H9 (cell line): Measurements from ENCODE around the gene TTC28. TPM values are rescaled to one million over a fixed set of nuclear protein-coding genes. Genes with fewer than 3 reads are reported as not detected.
A peak's percentile ranks its signal among the peaks of the same experiment; 100 is the strongest.
"Not testable (repeated sequence)": the region's sequence is repeated elsewhere in the genome, so short reads cannot be mapped to it uniquely, and the experiment has no call there.

Experiments used
- DNase-seq: peaks from one replicate; pipeline ENCODE4 v3.0.0-alpha.2; 2017
- H2AFZ ChIP-seq: one replicate; pipeline ENCODE4 v1.6.1; 2013; ENCODE audit warnings: mild to moderate bottlenecking, low read length, control low read depth, moderate library complexity
- H2AK5ac ChIP-seq: 2 replicates; pipeline ENCODE4 v1.6.1; 2013; ENCODE audit warnings: low read length, control low read depth, mixed read lengths; ENCODE audit not compliant: insufficient read length
- H2BK120ac ChIP-seq: one replicate; pipeline ENCODE4 v1.6.1; 2013; ENCODE audit warnings: low read depth, mild to moderate bottlenecking, low read length, control low read depth, inconsistent platforms; ENCODE audit not compliant: poor library complexity, severe bottlenecking
- H2BK12ac ChIP-seq: 2 replicates; pipeline ENCODE4 v1.6.1; 2013; ENCODE audit warnings: low read length, control low read depth, mixed read lengths, low read depth; ENCODE audit not compliant: insufficient read length
- H2BK15ac ChIP-seq: 2 replicates; pipeline ENCODE4 v1.6.1; 2013; ENCODE audit warnings: low read depth, low read length, control low read depth
- H2BK20ac ChIP-seq: one replicate; pipeline ENCODE4 v1.6.1; 2013; ENCODE audit warnings: low read depth, mild to moderate bottlenecking, low read length, control low read depth, inconsistent platforms; ENCODE audit not compliant: poor library complexity, severe bottlenecking
- H2BK5ac ChIP-seq: 2 replicates; pipeline ENCODE4 v1.6.1; 2013; ENCODE audit warnings: low read length, control low read depth, mixed read lengths; ENCODE audit not compliant: insufficient read length
- H3K14ac ChIP-seq: 2 replicates; pipeline ENCODE4 v1.6.1; 2013; ENCODE audit warnings: low read length, control low read depth; ENCODE audit not compliant: insufficient read depth
- H3K18ac ChIP-seq: 2 replicates; pipeline ENCODE4 v1.6.1; 2013; ENCODE audit warnings: low read depth, mild to moderate bottlenecking, mixed read lengths, low read length, control low read depth; ENCODE audit not compliant: insufficient read length
- H3K23ac ChIP-seq: 2 replicates; pipeline ENCODE4 v1.6.1; 2013; ENCODE audit warnings: low read length, control low read depth, mixed read lengths, low read depth; ENCODE audit not compliant: insufficient read length
- H3K23me2 ChIP-seq: 2 replicates; pipeline ENCODE4 v1.6.1; 2013; ENCODE audit warnings: low read depth, mild to moderate bottlenecking, mixed read lengths, low read length, control low read depth; ENCODE audit not compliant: insufficient read length, poor library complexity, severe bottlenecking
- H3K27ac ChIP-seq: 2 replicates; pipeline ENCODE4 v1.5.1; 2013; ENCODE audit warnings: low read length, control low read depth, mixed read lengths, low read depth; ENCODE audit not compliant: insufficient read length
- H3K27me3 ChIP-seq: 2 replicates; pipeline ENCODE4 v1.6.1; 2013; ENCODE audit warnings: low read length, control low read depth, inconsistent platforms; ENCODE audit not compliant: insufficient read depth
- H3K4ac ChIP-seq: 2 replicates; pipeline ENCODE4 v1.6.1; 2013; ENCODE audit warnings: low read depth, mild to moderate bottlenecking, control low read depth, inconsistent platforms, low read length, moderate library complexity
- H3K4me1 ChIP-seq: 2 replicates; pipeline ENCODE4 v1.6.1; 2013; ENCODE audit warnings: low read length, control low read depth, inconsistent platforms; ENCODE audit not compliant: insufficient read depth
- H3K4me2 ChIP-seq: 2 replicates; pipeline ENCODE4 v1.6.1; 2013; ENCODE audit warnings: low read length, control low read depth, mixed read lengths; ENCODE audit not compliant: insufficient read length, insufficient read depth
- H3K56ac ChIP-seq: 2 replicates; pipeline ENCODE4 v1.6.1; 2013; ENCODE audit warnings: low read depth, mild to moderate bottlenecking, mixed read lengths, low read length, control low read depth; ENCODE audit not compliant: insufficient read length
- H3K79me1 ChIP-seq: 2 replicates; pipeline ENCODE4 v1.6.1; 2013; ENCODE audit warnings: low read depth, mild to moderate bottlenecking, moderate library complexity, low read length, control low read depth, inconsistent platforms; ENCODE audit not compliant: insufficient read depth, poor library complexity, severe bottlenecking
- H3K79me2 ChIP-seq: 2 replicates; pipeline ENCODE4 v1.6.1; 2013; ENCODE audit warnings: low read length, control low read depth, inconsistent platforms; ENCODE audit not compliant: insufficient read depth
- H3K9ac ChIP-seq: 2 replicates; pipeline ENCODE4 v1.6.1; 2013; ENCODE audit warnings: low read length, control low read depth, mixed read lengths; ENCODE audit not compliant: insufficient read length; ENCODE audit errors: extremely low read depth
- H3K9me3 ChIP-seq: one replicate; pipeline ENCODE4 v1.6.1; 2013; ENCODE audit warnings: low read depth, low read length, inconsistent platforms; ENCODE audit not compliant: control insufficient read depth
- H3T11ph ChIP-seq: one replicate; pipeline ENCODE4 v1.6.1; 2013; ENCODE audit warnings: mild to moderate bottlenecking, low read length, control low read depth, inconsistent platforms
- H4K20me1 ChIP-seq: one replicate; pipeline ENCODE4 v1.6.1; 2013; ENCODE audit not compliant: control insufficient read depth, insufficient read length, insufficient read depth
- H4K5ac ChIP-seq: 2 replicates; pipeline ENCODE4 v1.6.1; 2013; ENCODE audit warnings: low read depth, mild to moderate bottlenecking, mixed read lengths, low read length, control low read depth; ENCODE audit not compliant: insufficient read length
- H4K8ac ChIP-seq: replicated peaks from 2 replicates; pipeline ENCODE4 v1.6.1; 2013; ENCODE audit warnings: low read length, control low read depth, mixed read lengths, low read depth; ENCODE audit not compliant: insufficient read length
- H4K91ac ChIP-seq: 2 replicates; pipeline ENCODE4 v1.6.1; 2013; ENCODE audit warnings: low read depth, mild to moderate bottlenecking, moderate library complexity, mixed read lengths, low read length, control low read depth; ENCODE audit not compliant: insufficient read length
- H3K27ac Mint-ChIP-seq, 3 experiments: 2 replicates in 2 of 3; 3 replicates in 1 of 3; pipeline ENCODE4 v1.8.0; 2020 to 2021; ENCODE audit warnings: mixed read lengths in 3 of 3, mild to moderate bottlenecking in 1 of 3, moderate library complexity in 1 of 3
- H3K27me3 Mint-ChIP-seq: 2 replicates; pipeline ENCODE4 v1.8.0; 2021; ENCODE audit warnings: low read depth, mild to moderate bottlenecking, moderate library complexity, mixed read lengths
- H3K36me3 Mint-ChIP-seq, 3 experiments: 2 replicates in 2 of 3; 3 replicates in 1 of 3; pipeline ENCODE4 v1.8.0; 2020 to 2021; ENCODE audit warnings: low read depth in 3 of 3, mixed read lengths in 3 of 3; ENCODE audit not compliant: insufficient read depth in 1 of 3
- H3K4me1 Mint-ChIP-seq, 2 experiments: 2 replicates each; pipeline ENCODE4 v1.8.0; 2020; ENCODE audit warnings: mixed read lengths in 2 of 2
- H3K4me3 Mint-ChIP-seq, 2 experiments: 2 replicates in 1 of 2; 3 replicates in 1 of 2; pipeline ENCODE4 v1.8.0; 2020 to 2021; ENCODE audit warnings: mild to moderate bottlenecking in 2 of 2, mixed read lengths in 2 of 2, moderate library complexity in 1 of 2
- H3K9me3 Mint-ChIP-seq, 2 experiments: 2 replicates in 1 of 2; 3 replicates in 1 of 2; pipeline ENCODE4 v1.8.0; 2020; ENCODE audit warnings: mild to moderate bottlenecking in 2 of 2, mixed read lengths in 2 of 2, moderate library complexity in 1 of 2
- WGBS: extraction: QIAGEN DNeasy Blood & Tissue Kit; methylation state at CpG from one replicate; pipeline ENCODE4 v1.1.7; 2013; ENCODE audit warnings: missing lambda C conversion rate, low lambda C conversion rate, mixed read lengths; ENCODE audit not compliant: insufficient read length; ENCODE audit errors: extremely low coverage; 5-methylcytosine and 5-hydroxymethylcytosine counted together
- total RNA-seq: library from RNA; stranded (reverse); gene quantifications from 2 replicates; pipeline ENCODE4 v1.2.1, GENCODE V29; 2021
- TF ChIP-seq, protein P1 (sequence below): fragments of 200-600 bp; sonication (generic); conservative IDR thresholded peaks from 3 replicates; pipeline ENCODE4 v1.8.0; 2021; ENCODE audit warnings: antibody characterized with exemption, mild to moderate bottlenecking

Gene TTC28
- total RNA-seq, 1 experiment from 2014 or later, result 13.6 TPM

DNA sequence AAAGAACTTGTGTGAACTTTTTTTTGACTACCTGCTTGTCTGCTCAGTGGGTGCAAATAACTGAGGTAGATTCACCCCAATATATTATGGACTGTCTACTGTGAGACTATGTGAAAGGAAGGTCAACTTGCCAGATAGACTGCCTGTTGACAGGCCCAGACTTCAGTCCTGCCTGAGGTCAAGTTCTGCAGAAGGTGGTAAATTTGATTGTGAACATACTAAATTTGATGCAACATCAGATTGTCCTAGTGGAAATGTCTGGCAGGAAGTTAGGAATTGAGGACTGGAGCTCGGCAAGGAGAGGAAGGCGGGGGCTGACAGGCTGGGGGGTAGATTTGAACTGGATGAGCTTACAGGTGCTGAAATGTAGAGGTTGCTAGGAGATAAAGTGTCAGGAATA, 140.7 kb downstream of the TTC28 start:
- Histone ChIP-seq H3K14ac (no peak overlapping the region), H2BK12ac (no peak overlapping the region), H2BK15ac (no peak overlapping the region), H3K4ac (no peak overlapping the region), H3K18ac (no peak overlapping the region), H2AK5ac (no peak overlapping the region), H3K79me2 (no peaks in the 10 kb centered on the region), H3K79me1 (no peaks in the 10 kb centered on the region), H2BK5ac (no peak overlapping the region), H3K27me3 (no peaks in the 10 kb centered on the region), H3K23me2 (no peaks in the 10 kb centered on the region), H3K4me2 (no peak overlapping the region), H3K9me3 (no peaks in the 10 kb centered on the region), H3K56ac (no peak overlapping the region), H4K91ac (no peak overlapping the region), H3K9ac (no peak overlapping the region), H4K8ac (no peak overlapping the region), H3K4me1 (no peaks in the 10 kb centered on the region), H4K5ac (no peak overlapping the region), H4K20me1 (no peaks in the 10 kb centered on the region), H3K27ac (no peak overlapping the region), H2BK20ac (no peak overlapping the region), H2BK120ac (no peak overlapping the region), H2AFZ (no peak overlapping the region), H3K23ac (no peak overlapping the region), H3T11ph (no peak overlapping the region)
- H3K9me3 Mint-ChIP-seq, result peaks cover 10 to 12% of the 10 kb centered on the region in 2 experiments
- no CpG with 5 or more reads among the region's 2 CpGs for WGBS
- peaks cover 2% of the 10 kb centered on the region for H3K27me3 Mint-ChIP-seq
- H3K4me1 Mint-ChIP-seq, result peaks cover 15 to 20% of the 10 kb centered on the region in 2 experiments
- H3K27ac Mint-ChIP-seq, result peak overlapping the region in 1 of 3 experiments; percentile 50; a peak in 1 of 7 replicates
- TF ChIP-seq, protein P1, sequence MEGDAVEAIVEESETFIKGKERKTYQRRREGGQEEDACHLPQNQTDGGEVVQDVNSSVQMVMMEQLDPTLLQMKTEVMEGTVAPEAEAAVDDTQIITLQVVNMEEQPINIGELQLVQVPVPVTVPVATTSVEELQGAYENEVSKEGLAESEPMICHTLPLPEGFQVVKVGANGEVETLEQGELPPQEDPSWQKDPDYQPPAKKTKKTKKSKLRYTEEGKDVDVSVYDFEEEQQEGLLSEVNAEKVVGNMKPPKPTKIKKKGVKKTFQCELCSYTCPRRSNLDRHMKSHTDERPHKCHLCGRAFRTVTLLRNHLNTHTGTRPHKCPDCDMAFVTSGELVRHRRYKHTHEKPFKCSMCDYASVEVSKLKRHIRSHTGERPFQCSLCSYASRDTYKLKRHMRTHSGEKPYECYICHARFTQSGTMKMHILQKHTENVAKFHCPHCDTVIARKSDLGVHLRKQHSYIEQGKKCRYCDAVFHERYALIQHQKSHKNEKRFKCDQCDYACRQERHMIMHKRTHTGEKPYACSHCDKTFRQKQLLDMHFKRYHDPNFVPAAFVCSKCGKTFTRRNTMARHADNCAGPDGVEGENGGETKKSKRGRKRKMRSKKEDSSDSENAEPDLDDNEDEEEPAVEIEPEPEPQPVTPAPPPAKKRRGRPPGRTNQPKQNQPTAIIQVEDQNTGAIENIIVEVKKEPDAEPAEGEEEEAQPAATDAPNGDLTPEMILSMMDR, result no peak
- no peak overlapping the region for H3K4me3 Mint-ChIP-seq
- H3K36me3 Mint-ChIP-seq, result peaks cover 6 to 26% (median 8%) of the 10 kb centered on the region in 3 experiments; a peak in 6 of 7 replicates
- no peak for DNase-seq

DNA sequence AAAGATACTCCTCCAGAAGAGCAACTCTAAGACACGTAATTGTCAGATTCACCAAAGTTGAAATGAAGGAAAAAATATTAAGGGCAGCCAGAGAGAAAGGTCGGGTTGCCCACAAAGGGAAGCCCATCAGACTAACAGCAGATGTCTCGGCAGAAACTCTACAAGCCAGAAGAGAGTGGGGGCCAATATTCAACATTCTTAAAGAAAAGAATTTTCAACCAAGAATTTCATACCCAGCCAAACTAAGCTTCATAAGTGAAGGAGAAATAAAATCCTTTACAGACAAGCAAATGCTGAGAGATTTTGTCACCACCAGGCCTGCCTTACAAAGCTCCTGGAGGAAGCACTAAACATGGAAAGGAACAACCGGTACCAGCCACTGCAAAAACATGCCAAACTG, 149.1 kb downstream of the TTC28 start:
- no CpG with 5 or more reads among the region's 4 CpGs for WGBS
- H3K27ac ChIP-seq, DNase-seq: not testable (repeated sequence)

More for the DNA sequence above, 149.1 kb downstream of the TTC28 start:
- H4K20me1 ChIP-seq, H2AK5ac ChIP-seq, H3K4me1 ChIP-seq, H2BK12ac ChIP-seq, H3K23ac ChIP-seq, H3K18ac ChIP-seq, H4K5ac ChIP-seq, H3K4ac ChIP-seq, H3K4me3 Mint-ChIP-seq, H3K9me3 ChIP-seq, H3T11ph ChIP-seq, H2BK15ac ChIP-seq, H2BK120ac ChIP-seq, H3K79me1 ChIP-seq, H3K27me3 ChIP-seq, H3K4me2 ChIP-seq, H3K4me1 Mint-ChIP-seq, H2BK20ac ChIP-seq, H3K56ac ChIP-seq, H2BK5ac ChIP-seq, H2AFZ ChIP-seq, H4K91ac ChIP-seq, H3K27ac Mint-ChIP-seq, H4K8ac ChIP-seq, H3K23me2 ChIP-seq, H3K14ac ChIP-seq, H3K27me3 Mint-ChIP-seq, H3K79me2 ChIP-seq, H3K9ac ChIP-seq: not testable (repeated sequence)
- Mint-ChIP-seq H3K36me3 (peaks cover 12 to 32% (median 14%) of the 10 kb centered on the region in 3 experiments), H3K9me3 (peaks cover 19 to 28% of the 10 kb centered on the region in 2 experiments; a peak in 4 of 5 replicates)
